Thymus (tissue), 11 donors: ENCODE data around the gene FTCD. TPM values are rescaled to one million over a fixed set of nuclear protein-coding genes. Genes with fewer than 3 reads are reported as not detected.
"Not testable (repeated sequence)": the region's sequence is repeated elsewhere in the genome, so short reads cannot be mapped to it uniquely, and the experiment has no call there.

Experiments
- DNase-seq, 9 donors: peaks; one replicate each; pipeline ENCODE4 v3.0.0-alpha.2; 2013; ENCODE audit warnings: low spot score in 9 of 9, low read depth in 6 of 9, missing footprints in 1 of 9
- H3K27ac ChIP-seq, 2 donors: one replicate each; pipeline ENCODE4 v1.5.1; 2013; ENCODE audit warnings: control low read depth in 1 of 2, low read depth in 1 of 2, low read length in 1 of 2, mild to moderate bottlenecking in 1 of 2, moderate library complexity in 1 of 2
- H3K27me3 ChIP-seq, 2 donors: one replicate each; pipeline ENCODE4 v1.5.1; 2013; ENCODE audit warnings: low read length in 1 of 2; ENCODE audit not compliant: control insufficient read depth in 2 of 2, insufficient read depth in 1 of 2
- H3K36me3 ChIP-seq, 2 donors: one replicate each; pipeline ENCODE4 v1.5.1; 2013; ENCODE audit warnings: low read length in 1 of 2, mild to moderate bottlenecking in 1 of 2, moderate library complexity in 1 of 2; ENCODE audit not compliant: control insufficient read depth in 2 of 2, insufficient read depth in 2 of 2
- H3K4me1 ChIP-seq, 2 donors: one replicate each; pipeline ENCODE4 v1.5.1; 2013; ENCODE audit warnings: low read length in 2 of 2; ENCODE audit not compliant: control insufficient read depth in 2 of 2, insufficient read depth in 2 of 2
- H3K4me3 ChIP-seq, 2 donors: one replicate each; pipeline ENCODE4 v1.5.1; 2013; ENCODE audit warnings: low read length in 2 of 2, control low read depth in 1 of 2, mild to moderate bottlenecking in 1 of 2
- H3K9me3 ChIP-seq, 2 donors: one replicate each; pipeline ENCODE4 v1.5.1; 2013; ENCODE audit warnings: low read length in 1 of 2, mild to moderate bottlenecking in 1 of 2; ENCODE audit not compliant: control insufficient read depth in 2 of 2, insufficient read depth in 1 of 2
- WGBS: extraction: QIAGEN DNeasy Blood & Tissue Kit; methylation state at CpG from one replicate; pipeline ENCODE4 v1.1.7; 2013; 5-methylcytosine and 5-hydroxymethylcytosine counted together
- polyA plus RNA-seq: library from polyadenylated mRNA; stranded (reverse); fragments of 200-250 nt; gene quantifications from one replicate; pipeline ENCODE4 v1.2.3, GENCODE V29; 2013
- total RNA-seq: library from RNA; stranded (reverse); fragments of 120-200 nt; gene quantifications from one replicate; pipeline ENCODE4 v1.2.4, GENCODE V29; 2013
- donor health status: healthy.

FTCD gene
- total and polyA plus RNA-seq, 2 donors: 0.09 to 1.6 TPM

GRCh38 chr21:46145840-46146691 lies 9.3 kb downstream of the FTCD start:
- H3K4me3 ChIP-seq: no peak overlapping the region
- H3K27ac ChIP-seq: no peak overlapping the region
- H3K27me3 ChIP-seq: no peaks in the 10 kb centered on the region
- 94% methylated on average over 60 of the region's 60 CpGs for WGBS
- H3K9me3 ChIP-seq: peaks cover 0 to 13% of the 10 kb centered on the region in 2 donors
- DNase-seq: no peak
- no peaks in the 10 kb centered on the region for H3K36me3 ChIP-seq
- no peaks in the 10 kb centered on the region for H3K4me1 ChIP-seq

DNA sequence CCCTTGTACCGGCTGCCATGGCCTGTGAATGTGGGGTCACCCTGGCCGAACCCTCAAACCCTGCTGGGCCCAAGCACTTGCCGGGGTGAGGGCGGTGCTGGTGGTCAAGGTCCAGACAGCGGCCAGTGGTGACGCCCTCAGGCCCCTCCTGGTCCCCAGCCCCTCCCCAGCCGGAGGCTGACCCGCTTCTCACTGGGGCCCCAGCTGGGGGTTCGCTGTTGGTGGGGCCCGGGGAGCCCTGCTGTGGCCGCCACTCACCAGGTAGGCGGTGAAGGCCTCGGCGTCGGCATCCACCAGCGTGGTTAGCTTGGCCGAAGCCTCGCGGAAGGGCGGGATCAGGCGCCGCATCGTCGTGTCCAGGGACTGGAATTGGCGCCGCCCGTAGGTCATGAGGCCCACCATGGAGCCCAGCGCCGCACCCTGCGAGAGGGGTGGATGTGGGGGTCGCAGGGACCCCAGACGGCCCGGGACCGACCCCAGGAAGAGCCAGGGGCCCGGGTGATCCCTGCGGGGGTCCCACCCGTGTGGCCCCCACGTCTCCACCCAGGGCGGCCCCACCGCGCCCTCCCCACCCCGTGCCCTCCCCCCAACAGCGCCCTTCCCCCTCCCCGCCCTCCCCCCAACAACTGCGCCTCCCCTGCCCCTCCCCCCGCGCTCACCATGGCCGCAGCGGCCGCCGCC lies 10.1 kb downstream of the FTCD start:
- no peak for DNase-seq
- Histone ChIP-seq H3K27ac (no peak overlapping the region), H3K36me3 (no peaks in the 10 kb centered on the region), H3K4me3 (no peak overlapping the region), H3K4me1 (no peaks in the 10 kb centered on the region), H3K9me3 (peaks cover 0 to 13% of the 10 kb centered on the region in 2 donors), H3K27me3 (no peaks in the 10 kb centered on the region)
- WGBS: 97% methylated on average over 51 of the region's 51 CpGs

- no peak for DNase-seq
- H3K27ac ChIP-seq: no peak overlapping the region
- no peaks in the 10 kb centered on the region for H3K4me1 ChIP-seq
- H3K27me3 ChIP-seq: no peaks in the 10 kb centered on the region
- H3K9me3 ChIP-seq: peaks cover 0 to 13% of the 10 kb centered on the region in 2 donors
- no peaks in the 10 kb centered on the region for H3K36me3 ChIP-seq
- no peak overlapping the region for H3K4me3 ChIP-seq
- 74% methylated on average over 4 of the region's 4 CpGs for WGBS
Observed at GRCh38 chr21:46144464-46145070, 10.8 kb downstream of the FTCD start.

- H3K4me1 ChIP-seq: no peaks in the 10 kb centered on the region
- H3K36me3 ChIP-seq: no peaks in the 10 kb centered on the region
- no peak overlapping the region for H3K27ac ChIP-seq
- no peak overlapping the region for H3K4me3 ChIP-seq
- peaks cover 0 to 13% of the 10 kb centered on the region in 2 donors for H3K9me3 ChIP-seq
- no peak for DNase-seq
- H3K27me3 ChIP-seq: no peaks in the 10 kb centered on the region
- WGBS: 89% methylated on average over 21 of the region's 21 CpGs
Observed at GRCh38 chr21:46142582-46143473, 12.6 kb downstream of the FTCD start.

DNA sequence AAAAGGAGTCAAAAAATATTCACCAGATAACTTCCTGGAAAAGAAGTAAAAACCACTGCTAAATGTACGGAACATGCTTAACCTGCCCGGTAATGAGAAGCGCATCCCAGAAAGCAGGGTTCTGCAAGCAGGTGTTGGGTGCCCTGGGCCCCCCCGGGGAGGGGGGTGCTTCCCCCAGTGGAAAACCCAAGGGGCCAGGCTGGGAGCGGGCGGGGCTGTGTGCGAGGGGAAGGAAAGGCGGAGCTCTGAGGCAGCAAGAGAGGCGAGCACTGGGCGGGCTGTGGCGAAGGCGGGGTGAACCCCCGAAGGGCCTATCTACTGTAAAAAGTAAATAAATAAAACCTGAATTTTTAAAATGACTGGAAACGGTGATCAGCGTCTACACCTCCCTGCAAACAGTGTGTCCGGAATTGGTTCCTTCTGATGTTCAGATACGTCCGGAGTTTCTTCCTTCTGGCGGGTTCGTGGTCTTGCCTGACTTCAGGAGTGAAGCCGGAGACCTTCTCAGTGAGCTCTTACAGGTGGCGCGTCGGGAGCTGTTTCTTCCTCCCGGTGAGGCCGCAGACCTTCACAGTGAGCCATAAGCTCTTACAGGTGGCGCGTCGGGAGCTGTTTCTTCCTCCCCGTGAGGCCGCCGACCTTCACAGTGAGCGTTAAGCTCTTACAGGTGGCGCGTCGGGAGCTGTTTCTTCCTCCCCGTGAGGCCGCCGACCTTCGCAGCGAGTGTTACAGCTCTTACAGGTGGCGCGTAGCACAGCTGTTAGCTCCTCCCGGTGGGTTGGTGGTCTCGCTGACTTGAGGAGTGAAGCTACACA lies 13.4 kb downstream of the FTCD start:
- Histone ChIP-seq H3K27ac (no peak overlapping the region), H3K4me1 (no peaks in the 10 kb centered on the region), H3K4me3 (no peak overlapping the region), H3K36me3 (no peaks in the 10 kb centered on the region), H3K27me3 (no peaks in the 10 kb centered on the region), H3K9me3 (peaks cover 0 to 13% of the 10 kb centered on the region in 2 donors)
- DNase-seq: no peak
- WGBS: 96% methylated on average over 45 of the region's 45 CpGs

GRCh38 chr21:46140352-46141003 lies 14.9 kb downstream of the FTCD start:
- H3K4me3 ChIP-seq, H3K4me1 ChIP-seq, H3K27ac ChIP-seq, DNase-seq, H3K36me3 ChIP-seq, H3K27me3 ChIP-seq: not testable (repeated sequence)
- peaks cover 0 to 13% of the 10 kb centered on the region in 2 donors for H3K9me3 ChIP-seq
- 87% methylated on average over 29 of the region's 29 CpGs for WGBS

DNA sequence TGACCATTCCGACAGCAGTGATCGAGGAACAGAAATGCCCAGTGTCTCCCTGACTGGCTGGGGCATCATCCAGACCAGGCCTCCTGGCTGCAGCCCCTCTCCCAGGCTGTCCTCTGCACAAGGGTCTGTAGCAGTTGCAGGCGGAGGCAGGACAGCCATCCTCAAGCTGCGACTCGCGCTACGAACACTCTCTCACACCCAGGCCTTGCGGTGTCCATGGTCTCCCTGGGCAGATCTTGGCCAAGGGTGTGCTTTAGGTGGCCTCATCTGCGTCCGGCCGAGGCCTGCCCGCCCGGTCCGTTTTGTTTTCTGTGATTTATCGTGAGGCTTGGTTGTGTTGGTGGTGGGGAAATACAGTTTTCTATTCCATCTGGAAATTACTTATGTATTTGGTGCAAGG lies 15.7 kb downstream of the FTCD start:
- no peaks in the 10 kb centered on the region for H3K27me3 ChIP-seq
- WGBS: 93% methylated on average over 15 of the region's 15 CpGs
- no peaks in the 10 kb centered on the region for H3K36me3 ChIP-seq
- DNase-seq: no peak
- peaks cover 0 to 5% of the 10 kb centered on the region in 2 donors for H3K9me3 ChIP-seq
- H3K4me3 ChIP-seq: no peak overlapping the region
- no peaks in the 10 kb centered on the region for H3K4me1 ChIP-seq
- H3K27ac ChIP-seq: no peak overlapping the region
